HG03045 (cell line): ENCODE measurements around the gene KIAA1549.
"Not testable (repeated sequence)": the region's sequence is repeated elsewhere in the genome, so short reads cannot be mapped to it uniquely, and the experiment has no call there.

Experiments used
- ATAC-seq: cut with Tn5 transposase; IDR thresholded peaks from one replicate; pipeline ENCODE4 v1.9.1; 2021; ENCODE audit warnings: mild to moderate bottlenecking, moderate library complexity; ENCODE audit not compliant: unreplicated experiment

Gene KIAA1549

GRCh38 chr7:138981332-138982203 lies at the start of gene KIAA1549:
Gene KIAA1549, minus strand, starts transcription at chr7:138981389. Its CDS starts 120 bp downstream, at chr7:138981269.
- ATAC-seq, result peak; percentile 81

GRCh38 chr7:139029353-139029752 lies 48.2 kb upstream of the KIAA1549 start:
- ATAC-seq, result no peak

- ATAC-seq, result no peak
Observed at GRCh38 chr7:139026551-139026950, 45.4 kb upstream of the KIAA1549 start.

DNA sequence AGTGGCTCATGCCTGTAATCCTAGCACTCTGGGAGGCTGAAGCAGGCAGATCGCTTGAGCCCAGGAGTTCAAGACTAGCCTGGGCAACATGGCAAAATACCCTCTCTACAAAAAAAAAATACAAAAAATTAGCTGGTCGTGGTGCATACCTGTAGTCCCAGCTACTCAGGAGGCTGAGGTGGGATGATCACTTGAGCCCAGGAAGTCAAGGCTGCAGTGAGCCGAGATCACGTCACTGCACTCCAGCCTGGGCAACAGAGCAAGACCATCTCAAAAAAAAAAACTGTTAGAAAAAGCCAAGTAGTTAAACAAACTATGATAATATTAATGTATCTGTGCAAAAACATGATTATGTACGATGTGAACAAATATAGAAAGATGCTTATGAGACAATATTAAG lies 44.7 kb upstream of the KIAA1549 start:
- ATAC-seq, result not testable (repeated sequence)

- ATAC-seq, result no peak
Observed at GRCh38 chr7:139023076-139023475, 41.9 kb upstream of the KIAA1549 start.

- no peak for ATAC-seq
Observed at GRCh38 chr7:139022286-139022685, 41.1 kb upstream of the KIAA1549 start.

DNA sequence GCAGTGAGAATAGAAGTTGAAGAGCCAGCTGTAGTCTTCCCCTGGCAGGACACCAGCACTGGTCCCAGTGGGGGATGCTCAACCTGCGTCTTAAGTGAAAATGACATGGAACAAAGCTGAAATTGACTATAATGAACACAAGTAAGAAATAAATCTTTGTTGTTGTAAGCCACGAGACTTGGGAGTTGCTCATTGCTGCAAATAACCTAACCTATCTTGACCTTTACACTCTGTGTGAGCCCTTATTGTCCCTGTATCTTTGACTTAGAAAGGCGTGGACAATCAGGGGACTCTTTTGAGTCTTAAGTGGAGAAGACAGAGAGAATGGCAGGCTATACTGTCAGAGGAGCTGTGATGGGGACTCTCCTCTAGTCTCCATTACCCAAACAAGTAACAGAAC lies 37.7 kb upstream of the KIAA1549 start:
- ATAC-seq, result no peak

DNA sequence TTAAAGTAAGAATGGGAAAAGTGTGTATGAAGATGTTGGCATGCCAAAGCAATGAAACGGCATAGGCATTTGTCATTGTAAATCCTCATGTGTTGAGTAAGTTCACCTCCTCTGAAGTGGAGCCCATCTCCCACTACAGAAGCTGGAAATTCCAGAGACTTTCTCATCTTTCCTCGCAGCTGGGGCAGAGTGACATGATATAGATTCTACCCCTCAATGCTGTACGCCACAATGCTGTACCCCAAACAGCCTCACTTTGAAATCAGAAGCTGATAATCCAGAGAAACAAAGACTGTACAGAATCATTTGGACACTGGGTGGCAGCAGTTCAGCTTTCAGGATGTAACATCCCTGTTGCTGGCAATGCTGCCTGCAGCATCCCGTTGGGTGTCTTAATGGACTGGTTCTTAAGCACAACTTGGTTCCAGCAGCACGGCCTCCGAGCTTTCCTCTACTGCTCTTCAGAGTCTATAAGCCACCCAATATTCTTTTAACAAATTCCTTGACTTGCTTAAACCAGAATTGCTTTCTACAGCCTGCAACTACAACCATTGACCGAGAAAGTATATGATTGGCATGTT lies 35.8 kb upstream of the KIAA1549 start:
- ATAC-seq, result peak; percentile 78

- ATAC-seq, result no peak
Observed at GRCh38 chr7:139011373-139011772, 30.2 kb upstream of the KIAA1549 start.

- ATAC-seq, result no peak
Observed at GRCh38 chr7:139004321-139005090, 23.3 kb upstream of the KIAA1549 start.

DNA sequence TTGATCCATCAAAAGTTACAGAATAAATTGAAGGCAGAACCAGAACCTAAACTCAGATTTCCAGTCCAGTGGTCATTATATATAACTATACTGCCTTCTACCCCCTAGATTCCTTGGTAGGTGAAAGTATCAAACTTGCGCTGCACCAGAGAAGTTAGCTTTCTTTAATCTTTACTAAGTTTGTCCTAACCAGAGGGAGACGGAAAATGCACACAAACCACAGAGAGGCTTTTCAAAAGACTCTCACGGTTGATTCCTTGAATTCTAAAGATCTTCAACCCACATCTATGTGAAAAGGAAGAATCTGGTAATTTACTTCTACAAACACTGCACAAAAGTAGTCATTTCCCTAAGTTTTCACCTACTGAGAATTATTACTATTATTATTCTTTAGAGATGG lies 18.2 kb upstream of the KIAA1549 start:
- ATAC-seq, result no peak

DNA sequence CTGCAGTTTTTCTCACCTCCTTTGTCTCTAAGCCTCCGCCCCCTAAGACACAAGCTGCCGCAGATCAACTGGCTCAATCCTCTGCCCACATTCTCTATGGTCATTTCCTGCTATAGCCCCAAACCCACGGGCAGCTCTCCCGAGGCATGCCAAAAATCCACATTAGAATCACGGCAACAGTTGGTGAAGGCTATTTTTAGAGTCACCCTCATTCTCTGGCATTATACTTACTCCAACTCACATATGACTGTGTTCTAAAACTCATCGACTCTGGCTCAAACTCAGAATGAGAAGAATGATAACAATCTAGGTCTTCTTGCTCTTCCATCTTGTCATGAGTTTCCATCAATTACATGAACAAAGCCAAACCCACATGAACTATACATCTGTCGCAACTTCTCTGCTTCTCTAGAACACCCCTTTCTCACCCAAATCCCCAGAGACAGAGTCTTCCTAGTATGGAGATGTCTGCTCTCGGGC lies 10.9 kb upstream of the KIAA1549 start:
- ATAC-seq, result no peak

- no peak for ATAC-seq
Observed at GRCh38 chr7:138987686-138988085, 6.5 kb upstream of the KIAA1549 start.

- ATAC-seq, result no peak
Observed at GRCh38 chr7:138982204-138982623, 1.0 kb upstream of the KIAA1549 start.

DNA sequence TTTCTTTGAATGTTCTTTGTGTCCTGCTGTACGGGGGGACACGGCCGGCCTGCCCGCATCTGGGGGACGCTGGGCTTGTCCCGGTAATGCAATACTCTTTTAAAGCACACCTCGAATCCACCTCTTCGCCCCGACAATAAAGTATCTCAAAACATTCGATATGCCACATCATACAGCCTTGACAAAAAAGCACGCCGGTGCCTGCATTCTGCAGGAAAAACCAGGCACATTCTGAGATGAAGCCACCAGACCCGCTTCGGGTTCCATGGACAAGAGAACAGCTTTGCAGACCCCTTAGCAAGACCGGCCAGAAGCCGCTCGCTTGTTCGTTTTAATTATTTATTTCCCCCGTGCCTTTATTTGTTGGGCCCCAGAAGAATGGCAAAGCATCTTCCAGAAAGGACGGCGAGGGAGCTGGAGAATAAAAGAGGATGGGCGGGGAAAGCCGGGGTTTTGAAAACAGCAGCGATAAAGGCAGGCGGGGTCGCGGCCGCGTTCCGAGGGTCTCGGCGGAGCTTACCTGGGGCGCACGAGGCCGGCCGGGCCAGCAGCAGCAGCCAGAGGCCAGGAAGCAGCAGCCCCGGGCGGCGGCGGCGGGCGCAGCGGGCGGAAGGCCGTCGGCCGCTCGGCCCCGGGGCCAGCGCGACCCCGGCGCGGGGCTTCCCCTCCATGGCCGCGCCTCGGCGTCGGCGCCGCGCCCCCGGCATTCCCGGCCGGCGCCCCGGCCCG lies 462 bp downstream of the KIAA1549 start:
- peak; percentile 40 for ATAC-seq

GRCh38 chr7:138979988-138980562 lies 1.1 kb downstream of the KIAA1549 start:
- no peak for ATAC-seq

- no peak for ATAC-seq
Observed at GRCh38 chr7:138979226-138979979, 1.8 kb downstream of the KIAA1549 start.

GRCh38 chr7:138978541-138979184 lies 2.5 kb downstream of the KIAA1549 start:
- ATAC-seq, result no peak

DNA sequence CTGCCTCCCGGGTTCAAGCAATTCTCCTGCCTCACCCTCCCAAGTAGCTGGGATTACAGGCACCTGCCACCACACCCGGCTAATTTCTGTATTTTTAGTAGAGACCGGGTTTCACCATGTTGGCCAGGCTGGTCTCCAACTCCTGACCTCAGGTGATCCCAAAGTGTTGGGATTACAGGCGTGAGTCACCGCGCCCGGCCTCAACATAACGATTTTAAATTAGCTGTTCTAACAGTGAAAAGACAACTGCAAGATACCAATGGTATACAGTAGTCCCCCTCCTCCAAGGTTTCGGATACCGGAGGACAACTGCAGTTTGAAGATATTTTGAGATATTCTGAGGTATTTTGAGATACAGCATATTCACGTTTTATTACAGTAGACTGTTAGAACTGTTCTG lies 5.0 kb downstream of the KIAA1549 start:
- not testable (repeated sequence) for ATAC-seq
